GM12878 (cell line): Measurements from ENCODE around the gene ZIC1. TPM values are rescaled to one million over a fixed set of nuclear protein-coding genes. Genes with fewer than 3 reads are reported as not detected.

Experiments used
- ATAC-seq: fragments of 200-7000 bp; cut with Tn5 transposase; 3 replicates; pipeline ENCODE4 v1.9.1; 2020; ENCODE audit warnings: mild to moderate bottlenecking, moderate library complexity
- BruUV-seq: library from RNA; stranded (reverse); fragments of 400-500 nt; replicated peaks from 2 replicates; lab custom pipeline; 2021; lab: Mats Ljungman, UMichigan
- CTCF ChIA-PET: fragments of 300-600 bp; sonication (Branson Sonifier 250); formaldehyde crosslinking; extraction: SDS; loops from one replicate; lab custom pipeline; 2021; ENCODE audit warnings: inconsistent platforms; lab: Yijun Ruan, JAX
- POLR2A ChIA-PET: fragments of 350-600 bp; formaldehyde crosslinking; extraction: SDS; loops from one replicate; lab custom pipeline; 2021; ENCODE audit warnings: inconsistent platforms; lab: Charles Lee
- RAD21 ChIA-PET: fragments of 300-600 bp; sonication (Branson Sonifier 250); formaldehyde crosslinking; loops from one replicate; lab custom pipeline; 2023; ENCODE audit warnings: antibody characterized with exemption; ENCODE audit not compliant: unreplicated experiment; lab: Charles Lee
- SMC1A ChIA-PET: fragments of 300-600 bp; sonication (Branson Sonifier 250); formaldehyde crosslinking; loops from one replicate; lab custom pipeline; 2023; ENCODE audit not compliant: unreplicated experiment, uncharacterized antibody; lab: Charles Lee
- DNase-seq: peaks from one replicate; pipeline ENCODE4 v3.0.0-alpha.2; 2011; ENCODE audit warnings: low read depth, low spot score
- FAIRE-seq: peaks from 3 replicates; lab custom pipeline; 2011; peaks lifted over from hg19 to GRCh38; lab: Jason Lieb, UNC
- H2AFZ ChIP-seq: 2 replicates; pipeline ENCODE4 v1.6.0; 2011; ENCODE audit warnings: low read depth, low read length, control low read depth; ENCODE audit not compliant: control insufficient read depth
- H3K27ac ChIP-seq: 2 replicates; pipeline ENCODE4 v1.5.1; 2011; ENCODE audit warnings: control low read depth; ENCODE audit not compliant: control insufficient read depth, insufficient read depth
- H3K27me3 ChIP-seq, 2 experiments: replicated peaks in 1 of 2; 2 replicates each; pipeline versions ENCODE4 v1.6.0 to v1.6.1; 2011; ENCODE audit warnings: low read length in 1 of 2; ENCODE audit not compliant: control insufficient read depth in 2 of 2, insufficient read depth in 2 of 2
- H3K36me3 ChIP-seq, 2 experiments: 2 replicates each; pipeline ENCODE4 v1.5.1; 2011; ENCODE audit warnings: low read length in 1 of 2; ENCODE audit not compliant: control insufficient read depth in 2 of 2, insufficient read depth in 2 of 2
- H3K4me1 ChIP-seq: 2 replicates; pipeline ENCODE4 v1.6.1; 2011; ENCODE audit warnings: mild to moderate bottlenecking, low read length, moderate library complexity, mixed read lengths; ENCODE audit not compliant: control insufficient read depth, insufficient read depth
- H3K4me2 ChIP-seq: 2 replicates; pipeline ENCODE4 v1.6.0; 2011; ENCODE audit warnings: control low read depth; ENCODE audit not compliant: control insufficient read depth, insufficient read depth
- H3K4me3 ChIP-seq: fragments of 200-600 bp; sonication (generic); 2 replicates; pipeline ENCODE4 v1.5.1; 2016
- H3K79me2 ChIP-seq: 2 replicates; pipeline ENCODE4 v1.6.0; 2011; ENCODE audit warnings: low read length; ENCODE audit not compliant: control insufficient read depth, insufficient read depth
- H3K9ac ChIP-seq: 2 replicates; pipeline ENCODE4 v1.8.0; 2011; ENCODE audit warnings: low read length, control low read depth, mixed read lengths; ENCODE audit not compliant: control insufficient read depth, insufficient read depth
- H3K9me3 ChIP-seq: replicated peaks from 3 replicates; pipeline ENCODE4 v1.5.1; 2011; ENCODE audit warnings: mild to moderate bottlenecking, low read length; ENCODE audit not compliant: control insufficient read depth, insufficient read depth
- H4K20me1 ChIP-seq: 2 replicates; pipeline ENCODE4 v1.6.0; 2011; ENCODE audit not compliant: control insufficient read depth, insufficient read depth
- ASH2L ChIP-seq: fragments of 300-600, 200-600 bp; sonication (generic); IDR thresholded peaks from 2 replicates; pipeline ENCODE4 v1.6.1; 2017; ENCODE audit warnings: low read depth, mild to moderate bottlenecking, borderline replicate concordance
- FOS ChIP-seq: IDR thresholded peaks from 3 replicates; pipeline ENCODE4 v1.6.1; 2011; ENCODE audit warnings: borderline replicate concordance; ENCODE audit not compliant: insufficient read length; ENCODE audit errors: extremely low read depth
- IRF4 ChIP-seq: IDR thresholded peaks from 2 replicates; pipeline ENCODE4 v1.6.1; 2011; ENCODE audit warnings: low read depth, low read length
- NR2C1 ChIP-seq: fragments of 450-650 bp; IDR thresholded peaks from 2 replicates; pipeline ENCODE4 v1.6.1; 2017; ENCODE audit warnings: antibody characterized with exemption, mild to moderate bottlenecking, moderate library complexity
- RAD21 ChIP-seq: IDR thresholded peaks from 2 replicates; pipeline ENCODE4 v1.6.1; 2011; ENCODE audit warnings: mild to moderate bottlenecking, low read depth, low read length, moderate library complexity; ENCODE audit not compliant: insufficient read depth
- RFX5 ChIP-seq: IDR thresholded peaks from 2 replicates; pipeline ENCODE4 v1.6.1; 2011; ENCODE audit warnings: low read depth, low read length, improper control_type of control experiment
- STAT1 ChIP-seq: fragments of 450-650 bp; conservative IDR thresholded peaks from 2 replicates; pipeline ENCODE4 v1.6.1; 2014; ENCODE audit warnings: antibody characterized with exemption, mild to moderate bottlenecking
- YBX1 ChIP-seq: fragments of 450-650 bp; IDR thresholded peaks from 2 replicates; pipeline ENCODE4 v1.6.1; 2016; ENCODE audit warnings: antibody characterized with exemption
- WGBS: methylation state at CpG from one replicate; pipeline ENCODE4 v1.1.6; 2016; ENCODE audit warnings: low lambda C conversion rate; ENCODE audit not compliant: insufficient replicate concordance, insufficient coverage; ENCODE audit errors: missing lambda C conversion rate; 5-methylcytosine and 5-hydroxymethylcytosine counted together
- in situ Hi-C: fragments of 300-500 bp; cut with MboI; formaldehyde crosslinking; loops from 9 replicates; pipeline ENCODE4 v1.14.3; 2018; ENCODE audit warnings: mixed read lengths
- intact Hi-C: fragments of 100-400 bp; cut with micrococcal nuclease; formaldehyde crosslinking; loops from one replicate; pipeline ENCODE4 v1.14.2; 2022; ENCODE audit not compliant: unreplicated experiment
- polyA plus RNA-seq, 11 experiments: library from polyadenylated mRNA; depleted of rRNA in 4 of 11; unstranded in 6 of 11; stranded (reverse) in 5 of 11; fragments of >200 nt; fragmentation: Nextera tagmentation in 4 of 11; fragmentation: Illumina TruSeq in 1 of 11; extraction: Ambion mirVana in 4 of 11; extraction: Trizol in 1 of 11; gene quantifications; 1 replicate in 1 of 11; 2 replicates in 10 of 11; pipeline versions ENCODE4 v1.2.1 to v1.2.3, GENCODE V29; 2011 to 2016; ENCODE audit warnings: inconsistent platforms in 2 of 11, missing spikeins in 2 of 11, low read depth in 1 of 11
- total RNA-seq, 4 experiments: library from RNA; depleted of rRNA in 3 of 4; stranded (reverse); fragments of >200 nt in 3 of 4; fragmentation: Illumina TruSeq in 1 of 4; extraction: Trizol in 1 of 4; gene quantifications; 2 replicates each; pipeline versions ENCODE4 v1.2.1 to v1.2.3, GENCODE V29; 2013 to 2021
- TF ChIP-seq, protein P1 (sequence below), 3 experiments: IDR thresholded peaks in 2 of 3; conservative IDR thresholded peaks in 1 of 3; 2 replicates each; pipeline ENCODE4 v1.5.1; 2011; ENCODE audit warnings: low read depth in 3 of 3, low read length in 3 of 3, mild to moderate bottlenecking in 3 of 3, control low read depth in 2 of 3, moderate library complexity in 2 of 3, inconsistent platforms in 1 of 3, mixed read lengths in 1 of 3; ENCODE audit not compliant: control insufficient read depth in 2 of 3, insufficient read depth in 1 of 3; ENCODE audit errors: extremely low read depth in 1 of 3
- TF ChIP-seq, protein P2 (sequence below): IDR thresholded peaks from 2 replicates; pipeline ENCODE4 v1.6.1; 2011; ENCODE audit warnings: low read depth, low read length, improper control_type of control experiment, borderline replicate concordance

ZIC1 gene
- total and polyA plus RNA-seq, 10 of the 15 experiments (the other 5 are each of a cell fraction or from before 2014, with no cell fraction given), result not detected

DNA sequence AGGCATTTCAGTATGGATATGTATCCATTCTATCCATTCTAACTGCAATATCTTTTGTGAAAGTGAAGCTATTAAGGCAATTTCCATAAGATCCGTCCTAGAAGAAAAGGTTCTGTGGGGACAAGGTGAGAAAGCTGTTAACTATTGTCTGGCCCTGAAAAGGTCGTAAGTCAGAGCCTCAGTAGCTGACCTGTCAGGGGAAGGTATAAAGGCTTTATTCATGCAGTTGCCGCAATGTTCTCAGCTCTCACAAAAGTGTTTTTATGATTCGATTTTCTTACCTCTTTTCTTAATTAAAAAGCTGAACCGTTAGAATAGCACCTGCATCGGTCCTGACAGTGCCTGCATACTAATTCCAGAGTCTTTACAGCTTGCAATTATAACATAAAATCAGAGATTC is 27.6 kb upstream of the ZIC1 start:
- in situ Hi-C loops, result no loop called here

DNA sequence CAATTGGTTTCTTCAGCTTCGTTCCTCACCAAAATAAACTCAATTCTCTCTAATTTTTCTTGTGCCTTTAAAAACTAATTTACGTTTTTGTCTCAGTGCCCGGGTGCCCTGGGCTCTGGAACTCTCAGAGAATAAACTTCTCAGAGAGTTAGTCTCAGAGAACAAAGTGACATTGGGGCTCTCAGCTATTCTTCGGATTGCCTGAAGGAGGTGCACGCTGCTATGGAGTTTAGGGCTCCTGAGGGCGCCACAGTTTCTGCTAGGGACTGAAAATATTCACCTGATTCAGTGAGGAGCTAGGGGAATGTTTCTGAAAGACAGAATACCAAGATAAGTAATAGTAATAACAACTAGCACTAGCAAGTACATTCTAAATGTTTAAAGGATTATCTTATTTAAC is 25.5 kb upstream of the ZIC1 start:
- Histone ChIP-seq H3K27me3 (peaks cover 1 to 6% of the 10 kb centered on the region in 2 experiments; a peak in 3 of 4 replicates), H2AFZ (no peak overlapping the region), H3K4me1 (no peaks in the 10 kb centered on the region), H3K9me3 (no peaks in the 10 kb centered on the region; the same call in 2 of the 3 replicates), H3K4me3 (no peak overlapping the region), H4K20me1 (no peaks in the 10 kb centered on the region), H3K27ac (no peak overlapping the region), H3K36me3 (no peaks in the 10 kb centered on the region), H3K9ac (no peak overlapping the region), H3K79me2 (no peaks in the 10 kb centered on the region), H3K4me2 (no peak overlapping the region)
- no TSS peak for BruUV-seq
- 0% methylated on average over 6 of the region's 6 CpGs for WGBS
- ChIA-PET SMC1A (interaction anchor here (0.7 to 3.6 kb wide), 5 partner anchors 14 to 694 kb away, joined by 3 to 25 read pairs (median 4); no protein-coding TSS in a partner anchor), POLR2A (no interaction called here), CTCF (interaction anchor here (1.0 to 4.7 kb wide), 17 partner anchors 16 to 1567 kb away, joined by 3 to 47 read pairs (median 3); no protein-coding TSS in a partner anchor), RAD21 (interaction anchor here (0.8 to 2.2 kb wide), 5 partner anchors 91 to 694 kb away, joined by 3 to 20 read pairs (median 4); no protein-coding TSS in a partner anchor)
- in situ Hi-C loops, result no loop called here
- intact Hi-C loops, result loop anchor here (5.0 to 10.0 kb wide), 2 partner anchors 231 to 694 kb away; no protein-coding TSS in a partner anchor
- DNase-seq (no peak), ATAC-seq (peak; percentile 73), FAIRE-seq (no peak)
- TF ChIP-seq, protein P1, sequence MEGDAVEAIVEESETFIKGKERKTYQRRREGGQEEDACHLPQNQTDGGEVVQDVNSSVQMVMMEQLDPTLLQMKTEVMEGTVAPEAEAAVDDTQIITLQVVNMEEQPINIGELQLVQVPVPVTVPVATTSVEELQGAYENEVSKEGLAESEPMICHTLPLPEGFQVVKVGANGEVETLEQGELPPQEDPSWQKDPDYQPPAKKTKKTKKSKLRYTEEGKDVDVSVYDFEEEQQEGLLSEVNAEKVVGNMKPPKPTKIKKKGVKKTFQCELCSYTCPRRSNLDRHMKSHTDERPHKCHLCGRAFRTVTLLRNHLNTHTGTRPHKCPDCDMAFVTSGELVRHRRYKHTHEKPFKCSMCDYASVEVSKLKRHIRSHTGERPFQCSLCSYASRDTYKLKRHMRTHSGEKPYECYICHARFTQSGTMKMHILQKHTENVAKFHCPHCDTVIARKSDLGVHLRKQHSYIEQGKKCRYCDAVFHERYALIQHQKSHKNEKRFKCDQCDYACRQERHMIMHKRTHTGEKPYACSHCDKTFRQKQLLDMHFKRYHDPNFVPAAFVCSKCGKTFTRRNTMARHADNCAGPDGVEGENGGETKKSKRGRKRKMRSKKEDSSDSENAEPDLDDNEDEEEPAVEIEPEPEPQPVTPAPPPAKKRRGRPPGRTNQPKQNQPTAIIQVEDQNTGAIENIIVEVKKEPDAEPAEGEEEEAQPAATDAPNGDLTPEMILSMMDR (IDR thresholded peaks at IDR 0.05 in 2 of 3, conservative IDR thresholded peaks at IDR 0.05 in 1 of 3; ENCODE audit: control insufficient read depth in 2 of 3, extremely low read depth in 1 of 3, insufficient read depth in 1 of 3, low read depth in 3 of 3, low read length in 3 of 3), result peak; percentile 22 to 33 (median 31); a peak in 4 of 6 replicates
- TF ChIP-seq, protein P2, sequence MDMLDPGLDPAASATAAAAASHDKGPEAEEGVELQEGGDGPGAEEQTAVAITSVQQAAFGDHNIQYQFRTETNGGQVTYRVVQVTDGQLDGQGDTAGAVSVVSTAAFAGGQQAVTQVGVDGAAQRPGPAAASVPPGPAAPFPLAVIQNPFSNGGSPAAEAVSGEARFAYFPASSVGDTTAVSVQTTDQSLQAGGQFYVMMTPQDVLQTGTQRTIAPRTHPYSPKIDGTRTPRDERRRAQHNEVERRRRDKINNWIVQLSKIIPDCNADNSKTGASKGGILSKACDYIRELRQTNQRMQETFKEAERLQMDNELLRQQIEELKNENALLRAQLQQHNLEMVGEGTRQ, result no peak
- TF ChIP-seq RAD21, result peak; percentile 57

More for the DNA sequence above, 27.6 kb upstream of the ZIC1 start:
- Histone ChIP-seq H3K4me3 (no peak overlapping the region), H3K9ac (no peak overlapping the region), H3K4me1 (no peaks in the 10 kb centered on the region), H3K27me3 (peaks cover 0 to 10% of the 10 kb centered on the region in 2 experiments; a peak in 3 of 4 replicates), H3K9me3 (no peaks in the 10 kb centered on the region)
- BruUV-seq, result no TSS peak
- FAIRE-seq (no peak), DNase-seq (no peak)
- ChIA-PET SMC1A (interaction anchor here (1.5 to 3.6 kb wide), 2 partner anchors 691 to 696 kb away, joined by 4 to 25 read pairs; no protein-coding TSS in a partner anchor), POLR2A (no interaction called here)
- under 1% methylated on average over 6 of the region's 6 CpGs for WGBS
- no peak for TF ChIP-seq RFX5
- no peak for TF ChIP-seq STAT1
- no peak for TF ChIP-seq IRF4
- no peak for TF ChIP-seq ASH2L
- no peak for TF ChIP-seq NR2C1
- no peak for TF ChIP-seq YBX1
- no peak for TF ChIP-seq FOS
- TF ChIP-seq, all 136 proteins: peak for 0
- Histone ChIP-seq H2AFZ (no peak overlapping the region), H3K79me2 (no peaks in the 10 kb centered on the region), H3K4me2 (no peak overlapping the region), H4K20me1 (no peaks in the 10 kb centered on the region), H3K36me3 (no peaks in the 10 kb centered on the region), H3K27ac (no peak overlapping the region)
- ATAC-seq, result no peak
- intact Hi-C loops, result loop anchor here (5.0 to 10.0 kb wide), 2 partner anchors 233 to 696 kb away; no protein-coding TSS in a partner anchor
- RAD21 ChIA-PET, result interaction anchor here (0.7 to 2.5 kb wide), 3 partner anchors 565 to 720 kb away, joined by 3 to 8 read pairs (median 3); no protein-coding TSS in a partner anchor
- CTCF ChIA-PET, result interaction anchor here (0.6 to 4.7 kb wide), 5 partner anchors 235 to 1266 kb away, joined by 3 to 47 read pairs (median 3); no protein-coding TSS in a partner anchor
